ENCODE data around the gene SLC16A8.

SLC16A8 gene

GRCh38 chr22:38028344-38029130 lies 55.4 kb downstream of the SLC16A8 start:
- DNase-seq (ENCODE audit: low spot score) = no peak
